Endothelial cell of umbilical vein (primary cell): ENCODE measurements around the gene TRRAP. TPM values are rescaled to one million over a fixed set of nuclear protein-coding genes. Genes with fewer than 3 reads are reported as not detected.

Experiments used
- BruUV-seq: library from RNA; stranded (reverse); fragments of 400-500 nt; replicated peaks from 2 replicates; lab custom pipeline; 2021; lab: Mats Ljungman, UMichigan
- CTCF ChIA-PET: fragments of 300-600, 350-600 bp; sonication (Branson Sonifier 250); formaldehyde crosslinking; loops from one replicate; lab custom pipeline; 2021; ENCODE audit warnings: antibody characterized with exemption, inconsistent platforms; lab: Charles Lee
- POLR2A ChIA-PET: fragments of 300-600, 350-600 bp; sonication (Branson Sonifier 250); formaldehyde crosslinking; loops from one replicate; lab custom pipeline; 2021; ENCODE audit warnings: antibody characterized with exemption, inconsistent platforms; lab: Charles Lee
- DNase-seq: peaks from one replicate; pipeline ENCODE4 v3.0.0-alpha.2; 2011; ENCODE audit warnings: low read depth, low spot score
- FAIRE-seq: peaks from 2 replicates; lab custom pipeline; 2011; peaks lifted over from hg19 to GRCh38; lab: Jason Lieb, UNC
- H2AFZ ChIP-seq: 2 replicates; pipeline ENCODE4 v1.6.0; 2012; ENCODE audit warnings: low read depth, low read length, control low read depth, inconsistent platforms
- H3K27ac ChIP-seq: 2 replicates; pipeline ENCODE4 v1.5.1; 2011; ENCODE audit warnings: low read depth, mild to moderate bottlenecking, control low read depth, low read length, moderate library complexity; ENCODE audit not compliant: insufficient read depth
- H3K27me3 ChIP-seq, 2 experiments: 2 replicates each; pipeline versions ENCODE4 v1.6.0 to v1.6.1; 2011; ENCODE audit warnings: low read length in 2 of 2, mixed read lengths in 1 of 2; ENCODE audit not compliant: control insufficient read depth in 2 of 2, insufficient read depth in 2 of 2
- H3K36me3 ChIP-seq, 2 experiments: 2 replicates in 1 of 2; 3 replicates in 1 of 2; pipeline ENCODE4 v1.5.1; 2011; ENCODE audit warnings: low read length in 2 of 2, mild to moderate bottlenecking in 1 of 2, moderate library complexity in 1 of 2; ENCODE audit not compliant: control insufficient read depth in 2 of 2, insufficient read depth in 2 of 2; ENCODE audit errors: extremely low read depth in 1 of 2
- H3K4me1 ChIP-seq: 3 replicates; pipeline ENCODE4 v1.5.1; 2011; ENCODE audit warnings: mild to moderate bottlenecking, low read length; ENCODE audit not compliant: control insufficient read depth, insufficient read depth; ENCODE audit errors: extremely low read depth
- H3K4me2 ChIP-seq: 2 replicates; pipeline ENCODE4 v1.6.1; 2011; ENCODE audit warnings: low read length, control low read depth, mixed read lengths; ENCODE audit not compliant: insufficient read depth
- H3K4me3 ChIP-seq, 3 experiments: fragments of 200-600 bp in 1 of 3; sonication (generic), shearing (Covaris generic) in 1 of 3; replicated peaks in 1 of 3; 2 replicates each; pipeline ENCODE4 v1.5.1; 2011 to 2016; ENCODE audit warnings: control low read depth in 3 of 3, low read length in 3 of 3, mild to moderate bottlenecking in 2 of 3, inconsistent platforms in 1 of 3, low read depth in 1 of 3, moderate library complexity in 1 of 3; ENCODE audit not compliant: insufficient read depth in 1 of 3
- H3K79me2 ChIP-seq: 2 replicates; pipeline ENCODE4 v1.6.0; 2012; ENCODE audit warnings: low read length, inconsistent platforms; ENCODE audit not compliant: control insufficient read depth, insufficient read depth
- H3K9ac ChIP-seq: replicated peaks from 2 replicates; pipeline ENCODE3; 2011; ENCODE audit warnings: low read length, control low read depth; ENCODE audit not compliant: insufficient read depth; ENCODE audit errors: extremely low read depth
- H3K9me1 ChIP-seq: replicated peaks from 3 replicates; pipeline ENCODE4 v1.6.0; 2011; ENCODE audit warnings: mild to moderate bottlenecking, low read length; ENCODE audit not compliant: control insufficient read depth, insufficient read depth; ENCODE audit errors: extremely low read depth
- H3K9me3 ChIP-seq: replicated peaks from 2 replicates; pipeline ENCODE4 v1.5.1; 2012; ENCODE audit warnings: low read length, inconsistent platforms; ENCODE audit not compliant: control insufficient read depth, insufficient read depth
- H4K20me1 ChIP-seq: replicated peaks from 2 replicates; pipeline ENCODE3; 2011; ENCODE audit warnings: mild to moderate bottlenecking, low read length; ENCODE audit not compliant: control insufficient read depth, insufficient read depth; ENCODE audit errors: extremely low read depth
- CTCF ChIP-seq, 2 donors: IDR thresholded peaks; 1 replicate in 1 of 2; 2 replicates in 1 of 2; pipeline ENCODE4 v1.5.1; 2011; ENCODE audit warnings: low read length in 2 of 2, mild to moderate bottlenecking in 2 of 2, moderate library complexity in 2 of 2, control low read depth in 1 of 2, inconsistent platforms in 1 of 2, low read depth in 1 of 2; ENCODE audit not compliant: insufficient read depth in 1 of 2; ENCODE audit errors: extremely low read depth in 1 of 2
- EZH2 ChIP-seq: IDR thresholded peaks from 2 replicates; pipeline ENCODE4 v1.6.1; 2012; ENCODE audit warnings: borderline replicate concordance, low read depth, mild to moderate bottlenecking, moderate library complexity, low read length, inconsistent platforms; ENCODE audit not compliant: severe bottlenecking
- FOS ChIP-seq: IDR thresholded peaks from 2 replicates; pipeline ENCODE4 v1.6.1; 2011; ENCODE audit warnings: mild to moderate bottlenecking, low read length, moderate library complexity, borderline replicate concordance; ENCODE audit not compliant: insufficient read depth
- GATA2 ChIP-seq: IDR thresholded peaks from 2 replicates; pipeline ENCODE4 v1.7.0; 2011; ENCODE audit warnings: low read depth, mild to moderate bottlenecking, moderate library complexity, mixed read lengths, low read length; ENCODE audit not compliant: insufficient read length, insufficient read depth
- JUN ChIP-seq: IDR thresholded peaks from 2 replicates; pipeline ENCODE4 v1.6.1; 2011; ENCODE audit warnings: borderline replicate concordance, low read depth; ENCODE audit not compliant: insufficient read length, insufficient read depth
- MAX ChIP-seq: IDR thresholded peaks from 2 replicates; pipeline ENCODE4 v1.6.1; 2011; ENCODE audit not compliant: insufficient read depth, insufficient read length
- MYC ChIP-seq: IDR thresholded peaks from one replicate; pipeline ENCODE4 v1.6.1; 2011; ENCODE audit warnings: mild to moderate bottlenecking, low read depth, low read length
- POLR2A ChIP-seq: IDR thresholded peaks from 2 replicates; pipeline ENCODE4 v1.6.1; 2012; ENCODE audit warnings: low read depth, mild to moderate bottlenecking, control low read depth, low read length
- POLR2AphosphoS5 ChIP-seq: IDR thresholded peaks from 2 replicates; pipeline ENCODE4 v1.6.1; 2012; ENCODE audit warnings: low read depth, mild to moderate bottlenecking, control low read depth, low read length, moderate library complexity; ENCODE audit not compliant: insufficient read depth
- dilution Hi-C: fragments of 300-500 bp; cut with MboI; formaldehyde crosslinking; loops from one replicate; pipeline ENCODE4 v1.15.0; 2019; ENCODE audit warnings: low sequenced_read_pairs; ENCODE audit not compliant: extremely low pct_ligation_motif_present
- intact Hi-C: fragments of 100-400 bp; cut with micrococcal nuclease; formaldehyde crosslinking; loops from one replicate; pipeline ENCODE4 v1.10.0; 2022
- polyA plus RNA-seq, 4 experiments: library from polyadenylated mRNA; depleted of rRNA in 3 of 4; stranded (reverse) in 3 of 4; unstranded in 1 of 4; fragments of >200 nt; gene quantifications; 2 replicates each; pipeline versions ENCODE4 v1.2.1 to v1.2.3, GENCODE V29; 2011 to 2012; ENCODE audit warnings: missing spikeins in 1 of 4
- total RNA-seq: library from RNA; stranded (reverse); gene quantifications from 2 replicates; pipeline ENCODE4 v1.2.3, GENCODE V29; 2021

Gene TRRAP
- total and polyA plus RNA-seq, 2 donors (not counting 3 experiments of a cell fraction or from before 2014, with no cell fraction given), result 21.8 to 45.8 TPM

GRCh38 chr7:99033765-99034164 is 155.4 kb downstream of the TRRAP start:
- no peaks in the 10 kb centered on the region for H3K9me1 ChIP-seq
- H3K4me1 ChIP-seq, result peaks cover 22% of the 10 kb centered on the region
- no peak overlapping the region for H3K27ac ChIP-seq
- no peak overlapping the region for H2AFZ ChIP-seq
- intact Hi-C loops, result no loop called here
- no TSS peak for BruUV-seq
- ChIA-PET POLR2A (no interaction called here), CTCF (no interaction called here)
- H3K27me3 ChIP-seq, result no peaks in the 10 kb centered on the region
- H4K20me1 ChIP-seq, result no peaks in the 10 kb centered on the region
- H3K9me3 ChIP-seq, result no peaks in the 10 kb centered on the region
- no peaks in the 10 kb centered on the region for H3K79me2 ChIP-seq
- no peak for DNase-seq
- TF ChIP-seq FOS (no peak), JUN (no peak), POLR2AphosphoS5 (no peak), EZH2 (no peak), GATA2 (no peak), MAX (no peak), CTCF (IDR thresholded peaks at IDR 0.05; ENCODE audit: extremely low read depth in 1 of 2, insufficient read depth in 1 of 2, low read depth in 1 of 2, low read length in 2 of 2) (no peak), MYC (no peak), POLR2A (no peak)
- H3K4me3 ChIP-seq, result no peak overlapping the region
- no peak for FAIRE-seq
- no peak overlapping the region for H3K4me2 ChIP-seq
- no peak overlapping the region for H3K9ac ChIP-seq
- peaks cover 14 to 62% of the 10 kb centered on the region in 2 experiments for H3K36me3 ChIP-seq
- dilution Hi-C loops, result no loop called here
